PFSK-1 (cell line): ENCODE measurements around the gene OCIAD2.

Source experiments
- FOXP2 ChIP-seq: optimal IDR thresholded peaks from 2 replicates; pipeline ENCODE3; 2011; ENCODE audit warnings: borderline replicate concordance, control low read depth, inconsistent platforms; ENCODE audit not compliant: insufficient read depth; ENCODE audit errors: extremely low read length, extremely low read depth
- POLR2AphosphoS5 ChIP-seq: IDR thresholded peaks from 2 replicates; pipeline ENCODE4 v1.6.1; 2012; ENCODE audit warnings: low read depth, mild to moderate bottlenecking, control low read depth, low read length, moderate library complexity
- SIN3A ChIP-seq: IDR thresholded peaks from 2 replicates; pipeline ENCODE4 v1.6.1; 2012; ENCODE audit warnings: mild to moderate bottlenecking, low read length, moderate library complexity, borderline replicate concordance; ENCODE audit not compliant: insufficient read depth
- TAF1 ChIP-seq: IDR thresholded peaks from 2 replicates; pipeline ENCODE4 v1.6.1; 2012; ENCODE audit warnings: low read length, control low read depth, borderline replicate concordance; ENCODE audit not compliant: insufficient read depth
- TF ChIP-seq, protein P1 (sequence below), 2 experiments: IDR thresholded peaks; 2 replicates each; pipeline versions ENCODE4 v1.6.1 to v1.8.0; 2011 to 2012; ENCODE audit warnings: low read depth in 2 of 2, low read length in 2 of 2, control low read depth in 1 of 2, inconsistent platforms in 1 of 2, mild to moderate bottlenecking in 1 of 2, moderate library complexity in 1 of 2; ENCODE audit not compliant: insufficient read depth in 1 of 2

Gene OCIAD2

DNA sequence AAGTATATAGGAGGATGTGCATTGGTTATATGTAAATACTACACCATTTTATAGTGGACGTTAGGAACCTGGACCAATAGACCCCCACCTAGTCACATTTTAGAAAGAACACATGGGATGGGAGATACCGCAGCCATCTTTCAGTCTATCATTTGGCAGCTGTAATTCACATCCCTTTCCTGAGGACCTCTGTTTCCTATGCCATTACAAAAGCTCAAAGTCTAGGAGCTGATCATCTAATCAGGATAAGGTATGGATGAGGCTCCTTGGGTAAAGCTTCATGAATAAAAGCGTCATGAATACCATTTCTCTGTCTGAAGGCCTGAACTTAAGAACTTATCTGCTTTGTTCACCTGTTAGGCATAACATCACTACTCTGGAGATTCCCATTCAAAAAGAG lies 44.5 kb downstream of the OCIAD2 start:
- TF ChIP-seq SIN3A = no peak
- TF ChIP-seq FOXP2 = no peak
- no peak for TF ChIP-seq TAF1
- TF ChIP-seq POLR2AphosphoS5 = no peak; the same call in 1 of the 2 replicates
- TF ChIP-seq, protein P1, sequence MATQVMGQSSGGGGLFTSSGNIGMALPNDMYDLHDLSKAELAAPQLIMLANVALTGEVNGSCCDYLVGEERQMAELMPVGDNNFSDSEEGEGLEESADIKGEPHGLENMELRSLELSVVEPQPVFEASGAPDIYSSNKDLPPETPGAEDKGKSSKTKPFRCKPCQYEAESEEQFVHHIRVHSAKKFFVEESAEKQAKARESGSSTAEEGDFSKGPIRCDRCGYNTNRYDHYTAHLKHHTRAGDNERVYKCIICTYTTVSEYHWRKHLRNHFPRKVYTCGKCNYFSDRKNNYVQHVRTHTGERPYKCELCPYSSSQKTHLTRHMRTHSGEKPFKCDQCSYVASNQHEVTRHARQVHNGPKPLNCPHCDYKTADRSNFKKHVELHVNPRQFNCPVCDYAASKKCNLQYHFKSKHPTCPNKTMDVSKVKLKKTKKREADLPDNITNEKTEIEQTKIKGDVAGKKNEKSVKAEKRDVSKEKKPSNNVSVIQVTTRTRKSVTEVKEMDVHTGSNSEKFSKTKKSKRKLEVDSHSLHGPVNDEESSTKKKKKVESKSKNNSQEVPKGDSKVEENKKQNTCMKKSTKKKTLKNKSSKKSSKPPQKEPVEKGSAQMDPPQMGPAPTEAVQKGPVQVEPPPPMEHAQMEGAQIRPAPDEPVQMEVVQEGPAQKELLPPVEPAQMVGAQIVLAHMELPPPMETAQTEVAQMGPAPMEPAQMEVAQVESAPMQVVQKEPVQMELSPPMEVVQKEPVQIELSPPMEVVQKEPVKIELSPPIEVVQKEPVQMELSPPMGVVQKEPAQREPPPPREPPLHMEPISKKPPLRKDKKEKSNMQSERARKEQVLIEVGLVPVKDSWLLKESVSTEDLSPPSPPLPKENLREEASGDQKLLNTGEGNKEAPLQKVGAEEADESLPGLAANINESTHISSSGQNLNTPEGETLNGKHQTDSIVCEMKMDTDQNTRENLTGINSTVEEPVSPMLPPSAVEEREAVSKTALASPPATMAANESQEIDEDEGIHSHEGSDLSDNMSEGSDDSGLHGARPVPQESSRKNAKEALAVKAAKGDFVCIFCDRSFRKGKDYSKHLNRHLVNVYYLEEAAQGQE (IDR thresholded peaks at IDR 0.05; ENCODE audit: insufficient read depth in 1 of 2, low read depth in 2 of 2, low read length in 2 of 2) = no peak

- TF ChIP-seq FOXP2 = no peak
- no peak for TF ChIP-seq POLR2AphosphoS5
- TF ChIP-seq TAF1 = no peak
- TF ChIP-seq, protein P1 (IDR thresholded peaks at IDR 0.05; ENCODE audit: insufficient read depth in 1 of 2, low read depth in 2 of 2, low read length in 2 of 2) = no peak
- TF ChIP-seq SIN3A = no peak
Observed at GRCh38 chr4:48858130-48858529, 48.4 kb downstream of the OCIAD2 start.

DNA sequence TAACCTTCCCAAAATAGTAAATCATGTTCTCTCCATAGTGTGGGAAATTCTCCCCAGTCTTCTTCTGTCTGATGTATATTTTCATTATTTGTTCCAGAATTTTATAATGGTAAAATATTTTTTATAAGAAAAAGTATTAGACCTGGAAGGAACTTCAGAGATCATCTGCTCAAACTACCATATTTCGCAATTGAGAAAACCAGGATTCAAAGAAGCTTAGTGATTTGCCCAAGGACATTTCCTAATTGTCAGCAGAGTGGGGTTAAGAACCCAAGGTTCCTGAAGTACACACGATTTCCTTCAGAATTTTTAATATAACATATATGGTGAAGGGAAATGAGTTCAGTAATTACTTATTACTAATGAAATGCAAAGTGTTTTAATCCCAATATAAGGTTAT lies 51.6 kb downstream of the OCIAD2 start:
- TF ChIP-seq SIN3A (no peak), TAF1 (no peak), FOXP2 (no peak), POLR2AphosphoS5 (no peak)
- TF ChIP-seq, protein P1 (IDR thresholded peaks at IDR 0.05; ENCODE audit: insufficient read depth in 1 of 2, low read depth in 2 of 2, low read length in 2 of 2) = no peak

GRCh38 chr4:48854395-48854683 lies 52.2 kb downstream of the OCIAD2 start:
- no peak for TF ChIP-seq FOXP2

GRCh38 chr4:48853604-48854394 lies 52.8 kb downstream of the OCIAD2 start:
- no peak for TF ChIP-seq POLR2AphosphoS5
- TF ChIP-seq, protein P1 (IDR thresholded peaks at IDR 0.05; ENCODE audit: insufficient read depth in 1 of 2, low read depth in 2 of 2, low read length in 2 of 2) = no peak
- TF ChIP-seq FOXP2 = no peak
- no peak for TF ChIP-seq TAF1
- no peak for TF ChIP-seq SIN3A
